SW480 (cell line): ENCODE measurements around the gene PPIP5K1.

ENCODE experiments used
- DNase-seq: peaks from one replicate; pipeline ENCODE4 v3.0.0-alpha.2; 2016; ENCODE audit warnings: low spot score

The PPIP5K1 gene

DNA sequence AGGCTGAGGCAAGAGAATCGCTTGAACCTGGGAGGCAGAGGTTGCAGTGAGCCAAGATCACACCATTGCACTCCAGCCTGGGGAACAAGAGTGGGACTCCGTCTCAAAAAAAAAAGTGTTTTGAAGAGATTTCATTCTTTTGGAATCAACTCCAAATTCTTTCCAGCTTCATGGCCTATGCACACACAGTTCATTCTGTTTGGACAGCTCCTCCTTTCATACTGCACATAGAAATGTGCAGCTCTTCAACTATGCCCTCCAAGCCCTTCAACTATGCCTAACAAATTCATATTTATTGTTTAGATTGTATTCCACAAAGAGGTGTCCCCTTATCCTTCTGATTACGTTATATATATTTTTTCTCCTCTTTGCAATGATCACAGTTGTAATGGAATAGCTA, 101.2 kb downstream of the PPIP5K1 start:
- DNase-seq, result no peak

DNA sequence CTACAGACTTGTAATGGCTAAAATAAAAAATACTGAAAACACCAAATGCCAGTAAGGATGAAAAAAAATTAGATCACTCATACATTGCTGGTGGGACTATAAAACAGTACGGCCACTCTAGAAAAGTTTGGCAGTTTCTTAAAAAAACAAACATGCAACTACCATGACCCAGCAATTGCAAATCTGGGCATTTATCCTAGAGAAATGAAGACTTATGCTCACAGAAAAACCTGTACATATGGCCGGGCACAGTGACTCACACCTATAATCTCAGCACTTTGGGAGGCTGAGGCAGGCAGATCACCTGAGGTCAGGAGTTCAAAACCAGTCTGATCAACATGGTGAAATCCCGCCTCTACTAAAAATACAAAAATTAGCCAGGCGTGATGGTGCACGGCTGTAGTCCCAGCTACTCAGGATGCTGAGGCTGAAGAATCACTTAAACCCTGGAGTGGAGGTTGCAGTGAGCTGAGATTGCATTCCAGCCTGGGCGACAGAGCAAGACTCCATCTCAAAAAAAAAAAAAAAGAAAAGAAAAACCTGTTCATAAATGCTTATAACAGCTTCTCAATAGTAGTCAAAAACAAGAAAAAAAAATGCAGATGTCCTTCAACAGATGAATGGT, 102.6 kb downstream of the PPIP5K1 start:
- DNase-seq, result no peak

DNA sequence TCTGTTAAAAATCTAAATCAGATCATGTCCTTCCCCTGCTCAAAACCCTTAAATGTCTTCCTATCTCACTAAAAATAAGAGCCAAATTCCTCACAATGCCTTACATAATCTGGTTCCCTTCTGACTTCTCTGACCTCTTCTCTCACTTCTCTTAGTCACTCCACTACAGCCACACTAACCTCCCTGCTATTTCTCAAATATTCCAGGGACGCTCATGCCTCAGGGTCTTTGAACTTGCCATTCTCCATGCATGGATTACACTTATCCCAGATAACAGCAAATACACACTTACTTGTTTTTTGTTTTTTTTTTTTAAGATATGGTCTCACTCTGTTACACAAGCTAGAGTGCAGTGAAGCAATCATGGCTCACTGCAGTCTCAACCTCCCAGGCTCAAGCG, 105.6 kb downstream of the PPIP5K1 start:
- no peak for DNase-seq
